ENCODE results near the gene ANKRD18B. TPM values are rescaled to one million over a fixed set of nuclear protein-coding genes. Genes with fewer than 3 reads are reported as not detected.
"Not testable (repeated sequence)": the region's sequence is repeated elsewhere in the genome, so short reads cannot be mapped to it uniquely, and the experiment has no call there.

Gene ANKRD18B
- total RNA-seq, 4 donors from 2014 or later: 0.59 to 12.4 (median 1.5) TPM

GRCh38 chr9:33516397-33516796, 7.7 kb upstream of the ANKRD18B start:
- H3K4me1 ChIP-seq; H3K27me3 ChIP-seq; H3K36me3 ChIP-seq; H3K9me3 ChIP-seq; H3K27ac ChIP-seq; DNase-seq; H3K4me3 ChIP-seq (replicated peaks in 1 of 3); intact Hi-C loops (cut with DNase I): not testable (repeated sequence)
- WGBS, 2 donors: 93 to 94% methylated on average over 1 of the region's 1 CpG

GRCh38 chr9:33517373-33517772, 6.7 kb upstream of the ANKRD18B start:
- no peaks in the 10 kb centered on the region for H3K36me3 ChIP-seq
- intact Hi-C loops (cut with DNase I): no loop called here
- TF ChIP-seq POLR2A (IDR thresholded peaks at IDR 0.05) (no peak), CTCF (IDR thresholded peaks at IDR 0.05) (peak; percentile 34 to 72 (median 46))
- no peak overlapping the region for H3K27ac ChIP-seq
- no peaks in the 10 kb centered on the region for H3K9me3 ChIP-seq
- H3K27me3 ChIP-seq: no peaks in the 10 kb centered on the region
- DNase-seq: peak; percentile 5 to 23
- no peak overlapping the region for H3K4me3 ChIP-seq (replicated peaks in 1 of 3)
- no peaks in the 10 kb centered on the region for H3K4me1 ChIP-seq
- WGBS, 2 donors: 88 to 91% methylated on average over 2 of the region's 2 CpGs

GRCh38 chr9:33517934-33518577, 6.0 kb upstream of the ANKRD18B start:
- H3K4me3 ChIP-seq (replicated peaks in 1 of 3); H3K36me3 ChIP-seq; H3K9me3 ChIP-seq; H3K4me1 ChIP-seq; intact Hi-C loops (cut with DNase I); DNase-seq; H3K27ac ChIP-seq; H3K27me3 ChIP-seq: not testable (repeated sequence)
- 54 to 59% methylated on average over 6 of the region's 6 CpGs for WGBS, 2 donors

GRCh38 chr9:33521861-33522260, 2.2 kb upstream of the ANKRD18B start:
- intact Hi-C loops (cut with DNase I); H3K9me3 ChIP-seq; H3K27ac ChIP-seq; H3K27me3 ChIP-seq; H3K4me3 ChIP-seq (replicated peaks in 1 of 3); DNase-seq; H3K36me3 ChIP-seq: not testable (repeated sequence)
- 73 to 78% methylated on average over 6 of the region's 6 CpGs for WGBS, 2 donors
- peaks cover 0 to 14% of the 10 kb centered on the region in 2 donors for H3K4me1 ChIP-seq

- intact Hi-C loops (cut with DNase I): no loop called here
- H3K27me3 ChIP-seq: no peaks in the 10 kb centered on the region
- DNase-seq: peak in 1 of 2 donors; percentile 3
Observed at GRCh38 chr9:33524306-33524947, 376 bp downstream of the ANKRD18B start.

GRCh38 chr9:33528069-33528468, 4.0 kb downstream of the ANKRD18B start:
- H3K4me3 ChIP-seq (replicated peaks in 1 of 3); DNase-seq; intact Hi-C loops (cut with DNase I); H3K36me3 ChIP-seq; H3K27me3 ChIP-seq; H3K9me3 ChIP-seq; H3K27ac ChIP-seq: not testable (repeated sequence)
- peaks cover 0 to 14% of the 10 kb centered on the region in 2 donors for H3K4me1 ChIP-seq

More at GRCh38 chr9:33524306-33524947, 376 bp downstream of the ANKRD18B start:
- H3K27ac ChIP-seq: no peak overlapping the region
- no peaks in the 10 kb centered on the region for H3K36me3 ChIP-seq
- peaks cover 0 to 14% of the 10 kb centered on the region in 2 donors for H3K4me1 ChIP-seq
- peak overlapping the region in 2 of 3 donors; percentile 17 to 28 for H3K4me3 ChIP-seq (replicated peaks in 1 of 3)
- no peak for TF ChIP-seq CTCF (IDR thresholded peaks at IDR 0.05)
- TF ChIP-seq POLR2A (IDR thresholded peaks at IDR 0.05): no peak
- WGBS, 2 donors: 3 to 11% methylated on average over 15 to 41 of the region's 45 CpGs
- H3K9me3 ChIP-seq: no peaks in the 10 kb centered on the region

GRCh38 chr9:33533958-33534357, 9.9 kb downstream of the ANKRD18B start:
- H3K27me3 ChIP-seq; H3K4me3 ChIP-seq (replicated peaks in 1 of 3); DNase-seq; H3K36me3 ChIP-seq; H3K4me1 ChIP-seq; H3K27ac ChIP-seq; intact Hi-C loops (cut with DNase I); H3K9me3 ChIP-seq: not testable (repeated sequence)
- WGBS, 2 donors: 75 to 81% methylated on average over 3 of the region's 3 CpGs
